NCI-H345 treated with DMSO at 0.1 percent for 48 hours (cell line): ENCODE data around the gene ATP2A1.
"Not testable (repeated sequence)": the region's sequence is repeated elsewhere in the genome, so short reads cannot be mapped to it uniquely, and the experiment has no call there.

ENCODE experiments used
- DNase-seq: peaks from one replicate; lab custom pipeline; 2025; ENCODE audit not compliant: unreplicated experiment; lab: John Stamatoyannopoulos, UW

The ATP2A1 gene

GRCh38 chr16:28880589-28880915 lies 2.3 kb downstream of the ATP2A1 start:
- DNase-seq: no peak

GRCh38 chr16:28880955-28881354 lies 2.7 kb downstream of the ATP2A1 start:
- DNase-seq: no peak

GRCh38 chr16:28881565-28881964 lies 3.3 kb downstream of the ATP2A1 start:
- DNase-seq: not testable (repeated sequence)

GRCh38 chr16:28882551-28883160 lies 4.4 kb downstream of the ATP2A1 start:
- DNase-seq: no peak

- DNase-seq: no peak
These were observed 5.1 kb downstream of the ATP2A1 start for GRCh38 chr16:28883221-28883996.

GRCh38 chr16:28884045-28884444 lies 5.8 kb downstream of the ATP2A1 start:
- DNase-seq: no peak

GRCh38 chr16:28886945-28887344 lies 8.7 kb downstream of the ATP2A1 start:
- no peak for DNase-seq

- not testable (repeated sequence) for DNase-seq
These were observed 12.1 kb downstream of the ATP2A1 start for GRCh38 chr16:28890355-28890754.

GRCh38 chr16:28891964-28892890 lies 13.9 kb downstream of the ATP2A1 start:
- no peak for DNase-seq

- DNase-seq: no peak
These were observed 15.0 kb downstream of the ATP2A1 start for GRCh38 chr16:28893291-28893690.

- DNase-seq: no peak
These were observed 17.3 kb downstream of the ATP2A1 start for GRCh38 chr16:28895609-28896008.

GRCh38 chr16:28897826-28898225 lies 19.5 kb downstream of the ATP2A1 start:
- no peak for DNase-seq

- no peak for DNase-seq
These were observed 20.0 kb downstream of the ATP2A1 start for GRCh38 chr16:28898266-28898665.

GRCh38 chr16:28898942-28899341 lies 20.7 kb downstream of the ATP2A1 start:
- no peak for DNase-seq

- no peak for DNase-seq
These were observed 21.7 kb downstream of the ATP2A1 start for GRCh38 chr16:28899882-28900590.

- DNase-seq: no peak
These were observed 22.3 kb downstream of the ATP2A1 start for GRCh38 chr16:28900601-28901000.

- no peak for DNase-seq
These were observed 23.6 kb downstream of the ATP2A1 start for GRCh38 chr16:28901862-28902261.

GRCh38 chr16:28902909-28903308 lies 24.6 kb downstream of the ATP2A1 start:
- DNase-seq: no peak

- DNase-seq: no peak
These were observed 25.2 kb downstream of the ATP2A1 start for GRCh38 chr16:28903344-28904042.

- no peak for DNase-seq
These were observed 26.1 kb downstream of the ATP2A1 start for GRCh38 chr16:28904363-28904762.

- DNase-seq: no peak
These were observed 26.5 kb downstream of the ATP2A1 start for GRCh38 chr16:28904828-28905227.
